Stimulated activated naive CD8-positive, alpha-beta T cell treated with anti-CD3 and anti-CD28 coated beads, Interleukin-15, amount 100 ng/mL, for 72 hours (primary cell): ENCODE measurements around the gene ALPK3.

Source experiments
- ATAC-seq: fragments of 150-1000 bp; cut with Tn5 transposase; 2 replicates; pipeline ENCODE4 v1.10.0; 2021; ENCODE audit warnings: mild to moderate bottlenecking, moderate library complexity
- DNase-seq, 2 donors: peaks; one replicate each; pipeline ENCODE4 v3.0.0; 2021 to 2022
- H3K27ac Mint-ChIP-seq, 2 donors: one replicate each; pipeline ENCODE4 v1.8.0; 2022; ENCODE audit warnings: mild to moderate bottlenecking in 2 of 2, mixed read lengths in 2 of 2, moderate library complexity in 2 of 2
- H3K27me3 Mint-ChIP-seq: one replicate; pipeline ENCODE4 v1.8.0; 2022; ENCODE audit warnings: mixed read lengths
- H3K4me1 Mint-ChIP-seq: one replicate; pipeline ENCODE4 v1.8.0; 2022; ENCODE audit warnings: mild to moderate bottlenecking, mixed read lengths
- H3K4me3 Mint-ChIP-seq, 2 donors: one replicate each; pipeline ENCODE4 v1.8.0; 2022; ENCODE audit warnings: mild to moderate bottlenecking in 2 of 2, mixed read lengths in 2 of 2, moderate library complexity in 1 of 2
- H3K9me3 Mint-ChIP-seq, 2 donors: one replicate each; pipeline ENCODE4 v1.8.0; 2022; ENCODE audit warnings: mixed read lengths in 2 of 2

Gene ALPK3

GRCh38 chr15:84883466-84883865 lies 66.3 kb downstream of the ALPK3 start:
- no peak overlapping the region for H3K4me3 Mint-ChIP-seq
- DNase-seq (no peak), ATAC-seq (no peak)
- no peaks in the 10 kb centered on the region for H3K27me3 Mint-ChIP-seq
- H3K4me1 Mint-ChIP-seq: no peaks in the 10 kb centered on the region
- H3K9me3 Mint-ChIP-seq: no peaks in the 10 kb centered on the region
- H3K27ac Mint-ChIP-seq: no peak overlapping the region

GRCh38 chr15:84883916-84884781 lies 67.0 kb downstream of the ALPK3 start, which contains the start of gene SLC28A1:
Gene SLC28A1, plus strand, starts transcription at chr15:84884662. Its CDS starts 3,099 bp downstream, at chr15:84887761.
- Mint-ChIP-seq H3K27me3 (no peaks in the 10 kb centered on the region), H3K27ac (no peak within 1 kb of the TSS), H3K9me3 (no peaks in the 10 kb centered on the region), H3K4me1 (no peaks in the 10 kb centered on the region), H3K4me3 (no peak within 1 kb of the TSS)
- DNase-seq (no peak), ATAC-seq (no peak)

- Mint-ChIP-seq H3K27me3 (no peaks in the 10 kb centered on the region), H3K27ac (no peak overlapping the region), H3K4me1 (no peaks in the 10 kb centered on the region), H3K4me3 (no peak overlapping the region), H3K9me3 (no peaks in the 10 kb centered on the region)
- DNase-seq (no peak), ATAC-seq (no peak)
Observed at GRCh38 chr15:84885801-84886200, 68.6 kb downstream of the ALPK3 start.

- Mint-ChIP-seq H3K27ac (peak overlapping the region in 1 of 2 donors; percentile 59), H3K9me3 (no peaks in the 10 kb centered on the region), H3K27me3 (no peaks in the 10 kb centered on the region), H3K4me3 (no peak overlapping the region), H3K4me1 (no peaks in the 10 kb centered on the region)
- DNase-seq (no peak), ATAC-seq (no peak)
Observed at GRCh38 chr15:84886211-84886983, 69.2 kb downstream of the ALPK3 start.

- no peaks in the 10 kb centered on the region for H3K27me3 Mint-ChIP-seq
- ATAC-seq: no peak
- H3K4me1 Mint-ChIP-seq: no peaks in the 10 kb centered on the region
- DNase-seq: no peak
- no peak overlapping the region for H3K27ac Mint-ChIP-seq
- no peaks in the 10 kb centered on the region for H3K9me3 Mint-ChIP-seq
- H3K4me3 Mint-ChIP-seq: no peak overlapping the region
Observed at GRCh38 chr15:84886984-84887299, 69.8 kb downstream of the ALPK3 start.

GRCh38 chr15:84887938-84888337 lies 70.8 kb downstream of the ALPK3 start:
- DNase-seq (no peak), ATAC-seq (no peak)
- Mint-ChIP-seq H3K27me3 (no peaks in the 10 kb centered on the region), H3K27ac (no peak overlapping the region), H3K4me3 (no peak overlapping the region), H3K4me1 (no peaks in the 10 kb centered on the region), H3K9me3 (no peaks in the 10 kb centered on the region)

- Mint-ChIP-seq H3K27ac (no peak overlapping the region), H3K4me3 (no peak overlapping the region), H3K9me3 (no peaks in the 10 kb centered on the region), H3K4me1 (no peaks in the 10 kb centered on the region), H3K27me3 (no peaks in the 10 kb centered on the region)
- no peak for ATAC-seq
- DNase-seq: no peak
Observed at GRCh38 chr15:84888639-84889038, 71.5 kb downstream of the ALPK3 start.

- no peak overlapping the region for H3K4me3 Mint-ChIP-seq
- no peaks in the 10 kb centered on the region for H3K9me3 Mint-ChIP-seq
Observed at GRCh38 chr15:84889313-84889990, 72.3 kb downstream of the ALPK3 start.

GRCh38 chr15:84889991-84890669 lies 73.0 kb downstream of the ALPK3 start:
- no peak overlapping the region for H3K4me3 Mint-ChIP-seq
- H3K9me3 Mint-ChIP-seq: no peaks in the 10 kb centered on the region
- no peak for DNase-seq
- H3K27ac Mint-ChIP-seq: peak overlapping the region in 1 of 2 donors; percentile 78
- no peaks in the 10 kb centered on the region for H3K4me1 Mint-ChIP-seq
- no peak for ATAC-seq
- no peaks in the 10 kb centered on the region for H3K27me3 Mint-ChIP-seq

More at GRCh38 chr15:84889313-84889990, 72.3 kb downstream of the ALPK3 start:
- Mint-ChIP-seq H3K27me3 (no peaks in the 10 kb centered on the region), H3K27ac (peak overlapping the region in 1 of 2 donors; percentile 78), H3K4me1 (no peaks in the 10 kb centered on the region)
- DNase-seq (no peak), ATAC-seq (no peak)

- DNase-seq: no peak
- Mint-ChIP-seq H3K9me3 (no peaks in the 10 kb centered on the region), H3K4me1 (no peaks in the 10 kb centered on the region), H3K4me3 (no peak overlapping the region), H3K27ac (peak overlapping the region; percentile 29 to 42), H3K27me3 (no peaks in the 10 kb centered on the region)
- ATAC-seq: no peak
Observed at GRCh38 chr15:84890670-84891162, 73.6 kb downstream of the ALPK3 start.

- no peak for ATAC-seq
- H3K4me1 Mint-ChIP-seq: no peaks in the 10 kb centered on the region
- no peak for DNase-seq
- H3K4me3 Mint-ChIP-seq: no peak overlapping the region
- H3K27me3 Mint-ChIP-seq: no peaks in the 10 kb centered on the region
- peak overlapping the region; percentile 13 to 34 for H3K27ac Mint-ChIP-seq
- H3K9me3 Mint-ChIP-seq: no peaks in the 10 kb centered on the region
Observed at GRCh38 chr15:84891339-84891738, 74.2 kb downstream of the ALPK3 start.

GRCh38 chr15:84892786-84893307 lies 75.7 kb downstream of the ALPK3 start:
- Mint-ChIP-seq H3K27ac (no peak overlapping the region), H3K9me3 (no peaks in the 10 kb centered on the region), H3K4me3 (no peak overlapping the region), H3K4me1 (no peaks in the 10 kb centered on the region), H3K27me3 (no peaks in the 10 kb centered on the region)
- DNase-seq (no peak), ATAC-seq (no peak)

GRCh38 chr15:84893607-84894006 lies 76.5 kb downstream of the ALPK3 start:
- no peak overlapping the region for H3K4me3 Mint-ChIP-seq
- peaks cover 3% of the 10 kb centered on the region for H3K27me3 Mint-ChIP-seq
- no peaks in the 10 kb centered on the region for H3K4me1 Mint-ChIP-seq
- H3K27ac Mint-ChIP-seq: peak overlapping the region in 1 of 2 donors; percentile 74
- ATAC-seq (no peak), DNase-seq (no peak)
- peaks cover 0 to 1% of the 10 kb centered on the region in 2 donors for H3K9me3 Mint-ChIP-seq

GRCh38 chr15:84894736-84895425 lies 77.7 kb downstream of the ALPK3 start:
- no peak for DNase-seq
- Mint-ChIP-seq H3K27ac (no peak overlapping the region), H3K4me3 (no peak overlapping the region), H3K27me3 (peaks cover 9% of the 10 kb centered on the region), H3K9me3 (peaks cover 0 to 8% of the 10 kb centered on the region in 2 donors), H3K4me1 (no peaks in the 10 kb centered on the region)
- ATAC-seq: no peak
